H1 (cell line): ENCODE data around the gene OR14A16. TPM values are rescaled to one million over a fixed set of nuclear protein-coding genes. Genes with fewer than 3 reads are reported as not detected.

ENCODE experiments used
- CBX8 ChIP-seq: fragments of 300-800, 300-1000 bp; sonication (generic); IDR thresholded peaks from 2 replicates; pipeline ENCODE4 v1.7.1; 2016; ENCODE audit warnings: low read depth, low read length, borderline replicate concordance
- CHD7 ChIP-seq: fragments of 300-600 bp; sonication (generic); IDR thresholded peaks from 2 replicates; pipeline ENCODE4 v1.7.1; 2012; ENCODE audit warnings: low read length, moderate library complexity, mild to moderate bottlenecking, inconsistent platforms; ENCODE audit not compliant: insufficient replicate concordance
- SIN3A ChIP-seq, 2 experiments: IDR thresholded peaks in 1 of 2; conservative IDR thresholded peaks in 1 of 2; 2 replicates each; pipeline ENCODE4 v1.6.1; 2011 to 2012; ENCODE audit warnings: low read length in 2 of 2, improper control_type of control experiment in 1 of 2, low read depth in 1 of 2, mild to moderate bottlenecking in 1 of 2
- SP1 ChIP-seq: IDR thresholded peaks from 2 replicates; pipeline ENCODE4 v1.6.1; 2011; ENCODE audit warnings: low read depth, low read length
- SUZ12 ChIP-seq: fragments of 200-600 bp; sonication (generic); IDR thresholded peaks from 2 replicates; pipeline ENCODE4 v1.6.1; 2012; ENCODE audit warnings: mild to moderate bottlenecking, inconsistent platforms, low read length, moderate library complexity, mixed read lengths
- polyA plus RNA-seq, 7 experiments: library from polyadenylated mRNA; depleted of rRNA in 3 of 7; stranded (reverse) in 5 of 7; unstranded in 2 of 7; fragments of >200 nt in 5 of 7; fragments of 200-250 nt in 2 of 7; gene quantifications; 1 replicate in 5 of 7; 2 replicates in 1 of 7; 4 replicates in 1 of 7; pipeline versions ENCODE4 v1.2.1 to v1.2.3, GENCODE V29; 2011 to 2013; ENCODE audit warnings: missing spikeins in 2 of 7, mixed read lengths in 2 of 7
- total RNA-seq: library from RNA; stranded (reverse); fragmentation: NEBNext Ultra II Directional; extraction: Animal tissue kit (Norgen Biotek cat#: 25700); gene quantifications from 2 replicates; pipeline ENCODE4 v1.2.1, GENCODE V29; 2021

Gene OR14A16
- total and polyA plus RNA-seq, 2 of the 8 experiments (the other 6 are each of a cell fraction or from before 2014, with no cell fraction given), result not detected

GRCh38 chr1:247857985-247858619 lies 34.2 kb upstream of the OR14A16 start (continued):
- TF ChIP-seq SUZ12 (no peak), SIN3A (conservative IDR thresholded peaks at IDR 0.05 in 1 of 2, IDR thresholded peaks at IDR 0.05 in 1 of 2; ENCODE audit: low read depth in 1 of 2, low read length in 2 of 2) (no peak), SP1 (no peak), CBX8 (no peak), CHD7 (no peak)
- TF ChIP-seq, all 59 proteins: peak for 0
